ENCODE measurements around the gene ZNF268. TPM values are rescaled to one million over a fixed set of nuclear protein-coding genes. Genes with fewer than 3 reads are reported as not detected.
"Not testable (repeated sequence)": the region's sequence is repeated elsewhere in the genome, so short reads cannot be mapped to it uniquely, and the experiment has no call there.

ZNF268 gene
- total RNA-seq, 1 experiment from 2014 or later: 38.2 TPM

DNA sequence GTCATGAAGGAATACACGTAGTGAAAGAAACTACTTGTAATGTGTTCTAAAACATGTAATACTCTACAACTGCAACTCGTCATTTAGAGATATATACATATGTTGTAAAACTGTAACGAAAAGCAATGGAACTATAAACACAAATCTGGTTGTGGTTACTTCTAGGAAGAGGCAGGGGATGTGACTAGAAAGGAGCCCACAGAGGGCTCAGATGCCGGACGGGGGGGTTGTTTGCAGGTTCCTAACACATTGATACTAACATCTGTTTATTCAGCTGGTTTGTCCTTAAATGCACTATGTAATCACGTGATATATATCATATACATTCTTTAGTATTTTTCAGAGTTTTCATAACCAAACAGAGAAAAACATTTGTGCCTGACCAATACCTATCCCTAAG lies 70.4 kb downstream of the ZNF268 start:
- Mint-ChIP-seq H3K9me3 (peaks cover 70 to 71% of the 10 kb centered on the region in 2 experiments), H3K27me3 (ENCODE audit: low read depth) (peaks cover 5% of the 10 kb centered on the region), H3K36me3 (ENCODE audit: insufficient read depth in 1 of 3, low read depth in 3 of 3) (peaks cover 0 to 23% (median 14%) of the 10 kb centered on the region in 3 experiments; a peak in 5 of 7 replicates), H3K4me1 (no peaks in the 10 kb centered on the region), H3K27ac (no peak overlapping the region), H3K4me3 (no peak overlapping the region)
- Histone ChIP-seq H3K9ac (ENCODE audit: extremely low read depth, insufficient read length, low read length) (no peak overlapping the region), H2AFZ (ENCODE audit: low read length) (no peak overlapping the region), H3K79me1 (ENCODE audit: insufficient read depth, low read depth, low read length, poor library complexity, severe bottlenecking) (no peaks in the 10 kb centered on the region), H3K27ac (ENCODE audit: insufficient read length, low read depth, low read length) (no peak overlapping the region), H4K91ac (ENCODE audit: insufficient read length, low read depth, low read length) (no peak overlapping the region), H3K79me2 (ENCODE audit: insufficient read depth, low read length) (no peaks in the 10 kb centered on the region), H3K23ac (ENCODE audit: insufficient read length, low read depth, low read length) (no peak overlapping the region), H3K56ac (ENCODE audit: insufficient read length, low read depth, low read length) (no peak overlapping the region), H3K18ac (ENCODE audit: insufficient read length, low read depth, low read length) (no peak overlapping the region), H4K8ac (replicated peaks; ENCODE audit: insufficient read length, low read depth, low read length) (no peak overlapping the region), H4K20me1 (ENCODE audit: control insufficient read depth, insufficient read depth, insufficient read length) (no peaks in the 10 kb centered on the region), H2BK12ac (ENCODE audit: insufficient read length, low read depth, low read length) (no peak overlapping the region), H2BK20ac (ENCODE audit: low read depth, low read length, poor library complexity, severe bottlenecking) (no peak overlapping the region), H3K27me3 (ENCODE audit: insufficient read depth, low read length) (no peaks in the 10 kb centered on the region), H2BK5ac (ENCODE audit: insufficient read length, low read length) (no peak overlapping the region), H2AK5ac (ENCODE audit: insufficient read length, low read length) (no peak overlapping the region), H3T11ph (ENCODE audit: low read length) (no peak overlapping the region), H3K14ac (ENCODE audit: insufficient read depth, low read length) (no peak overlapping the region), H4K5ac (ENCODE audit: insufficient read length, low read depth, low read length) (no peak overlapping the region), H2BK15ac (ENCODE audit: low read depth, low read length) (no peak overlapping the region), H3K4ac (ENCODE audit: low read depth, low read length) (no peak overlapping the region), H3K4me2 (ENCODE audit: insufficient read depth, insufficient read length, low read length) (no peak overlapping the region), H2BK120ac (ENCODE audit: low read depth, low read length, poor library complexity, severe bottlenecking) (no peak overlapping the region), H3K4me1 (ENCODE audit: insufficient read depth, low read length) (no peaks in the 10 kb centered on the region), H3K9me3 (ENCODE audit: control insufficient read depth, low read depth, low read length) (peaks cover 23% of the 10 kb centered on the region), H3K23me2 (ENCODE audit: insufficient read length, low read depth, low read length, poor library complexity, severe bottlenecking) (no peaks in the 10 kb centered on the region)
- no CpG with 5 or more reads among the region's 6 CpGs for WGBS (ENCODE audit: extremely low coverage, insufficient read length, low lambda C conversion rate)
- TF ChIP-seq, protein P1, sequence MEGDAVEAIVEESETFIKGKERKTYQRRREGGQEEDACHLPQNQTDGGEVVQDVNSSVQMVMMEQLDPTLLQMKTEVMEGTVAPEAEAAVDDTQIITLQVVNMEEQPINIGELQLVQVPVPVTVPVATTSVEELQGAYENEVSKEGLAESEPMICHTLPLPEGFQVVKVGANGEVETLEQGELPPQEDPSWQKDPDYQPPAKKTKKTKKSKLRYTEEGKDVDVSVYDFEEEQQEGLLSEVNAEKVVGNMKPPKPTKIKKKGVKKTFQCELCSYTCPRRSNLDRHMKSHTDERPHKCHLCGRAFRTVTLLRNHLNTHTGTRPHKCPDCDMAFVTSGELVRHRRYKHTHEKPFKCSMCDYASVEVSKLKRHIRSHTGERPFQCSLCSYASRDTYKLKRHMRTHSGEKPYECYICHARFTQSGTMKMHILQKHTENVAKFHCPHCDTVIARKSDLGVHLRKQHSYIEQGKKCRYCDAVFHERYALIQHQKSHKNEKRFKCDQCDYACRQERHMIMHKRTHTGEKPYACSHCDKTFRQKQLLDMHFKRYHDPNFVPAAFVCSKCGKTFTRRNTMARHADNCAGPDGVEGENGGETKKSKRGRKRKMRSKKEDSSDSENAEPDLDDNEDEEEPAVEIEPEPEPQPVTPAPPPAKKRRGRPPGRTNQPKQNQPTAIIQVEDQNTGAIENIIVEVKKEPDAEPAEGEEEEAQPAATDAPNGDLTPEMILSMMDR (conservative IDR thresholded peaks at IDR 0.05): no peak
- no peak for DNase-seq

DNA sequence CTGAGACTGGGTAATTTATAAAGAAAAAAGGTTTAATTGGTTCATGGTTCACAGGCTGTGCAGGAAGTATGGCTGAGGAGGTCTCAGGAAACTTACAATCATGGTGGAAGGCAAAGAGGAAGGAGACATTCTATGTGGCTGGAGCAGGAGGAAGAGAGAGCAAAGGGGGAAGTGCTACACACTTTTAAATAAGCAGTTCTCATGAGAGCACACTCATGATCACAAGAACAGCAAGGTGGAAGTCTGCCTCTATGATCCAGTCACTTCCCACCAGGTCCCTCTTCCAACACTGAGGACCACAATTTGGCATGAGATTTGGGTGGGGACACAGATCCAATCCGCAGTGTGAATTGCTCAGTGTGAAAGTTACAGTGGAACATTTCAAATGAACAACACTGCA lies 74.5 kb downstream of the ZNF268 start:
- not testable (repeated sequence) for H3K27me3 Mint-ChIP-seq (ENCODE audit: low read depth); H3K27ac Mint-ChIP-seq; H2BK120ac ChIP-seq (ENCODE audit: low read depth, low read length, poor library complexity, severe bottlenecking); H2BK15ac ChIP-seq (ENCODE audit: low read depth, low read length); H3K14ac ChIP-seq (ENCODE audit: insufficient read depth, low read length); H2AK5ac ChIP-seq (ENCODE audit: insufficient read length, low read length); H2BK20ac ChIP-seq (ENCODE audit: low read depth, low read length, poor library complexity, severe bottlenecking); H4K20me1 ChIP-seq (ENCODE audit: control insufficient read depth, insufficient read depth, insufficient read length); H3K4me1 Mint-ChIP-seq; H3K9ac ChIP-seq (ENCODE audit: extremely low read depth, insufficient read length, low read length); H4K91ac ChIP-seq (ENCODE audit: insufficient read length, low read depth, low read length); H3K4me1 ChIP-seq (ENCODE audit: insufficient read depth, low read length); H3K18ac ChIP-seq (ENCODE audit: insufficient read length, low read depth, low read length); H3K23me2 ChIP-seq (ENCODE audit: insufficient read length, low read depth, low read length, poor library complexity, severe bottlenecking); H2BK12ac ChIP-seq (ENCODE audit: insufficient read length, low read depth, low read length); H3T11ph ChIP-seq (ENCODE audit: low read length); H3K4me2 ChIP-seq (ENCODE audit: insufficient read depth, insufficient read length, low read length); H3K23ac ChIP-seq (ENCODE audit: insufficient read length, low read depth, low read length); H3K56ac ChIP-seq (ENCODE audit: insufficient read length, low read depth, low read length); H2BK5ac ChIP-seq (ENCODE audit: insufficient read length, low read length); H3K4ac ChIP-seq (ENCODE audit: low read depth, low read length); H3K27me3 ChIP-seq (ENCODE audit: insufficient read depth, low read length); H3K4me3 Mint-ChIP-seq; H4K8ac ChIP-seq (replicated peaks; ENCODE audit: insufficient read length, low read depth, low read length); H4K5ac ChIP-seq (ENCODE audit: insufficient read length, low read depth, low read length); DNase-seq; H3K79me2 ChIP-seq (ENCODE audit: insufficient read depth, low read length); H3K27ac ChIP-seq (ENCODE audit: insufficient read length, low read depth, low read length); H2AFZ ChIP-seq (ENCODE audit: low read length); H3K79me1 ChIP-seq (ENCODE audit: insufficient read depth, low read depth, low read length, poor library complexity, severe bottlenecking)
- peaks cover 23% of the 10 kb centered on the region for H3K9me3 ChIP-seq (ENCODE audit: control insufficient read depth, low read depth, low read length)
- Mint-ChIP-seq H3K9me3 (peaks cover 62 to 68% of the 10 kb centered on the region in 2 experiments), H3K36me3 (ENCODE audit: insufficient read depth in 1 of 3, low read depth in 3 of 3) (peaks cover 0 to 20% (median 10%) of the 10 kb centered on the region in 3 experiments; a peak in 5 of 7 replicates)
- WGBS (ENCODE audit: extremely low coverage, insufficient read length, low lambda C conversion rate): no CpG with 5 or more reads among the region's 1 CpG
